Cerebellar cortex (tissue), 1 donor: ENCODE measurements around the gene FCRL6.

Source experiments
- DNase-seq: peaks from one replicate; pipeline ENCODE4 v3.0.0-alpha.2; 2015; ENCODE audit warnings: low spot score

Gene FCRL6

DNA sequence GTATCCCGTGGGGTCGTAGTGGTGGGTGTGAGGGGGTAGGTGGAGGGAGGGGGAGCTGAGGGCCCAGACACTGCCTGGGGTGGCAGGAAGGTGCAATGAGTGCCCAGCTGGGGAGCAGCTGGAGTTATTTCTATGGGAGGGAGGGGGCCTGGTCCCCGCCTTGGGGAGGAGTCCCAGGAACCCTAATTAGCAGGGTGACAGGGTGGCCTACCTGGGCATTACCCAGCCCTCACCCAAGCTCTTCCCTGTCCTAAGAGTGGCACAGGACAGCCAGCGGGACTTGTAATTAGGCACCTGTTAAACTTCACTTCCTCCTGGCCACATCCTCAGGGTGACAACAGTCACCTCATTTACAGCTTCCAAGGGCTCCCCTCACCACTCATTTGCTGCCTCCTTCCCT, 60.4 kb downstream of the FCRL6 start, which contains the start of gene VSIG8:
Gene VSIG8, minus strand, starts transcription at position 101 of the 400 bp plus-strand sequence. CDS start 136 bp downstream, outside the sequence.
- no peak for DNase-seq

GRCh38 chr1:159864262-159864661, 62.1 kb downstream of the FCRL6 start:
- no peak for DNase-seq
